Measurements from ENCODE around the gene ARL16. TPM values are rescaled to one million over a fixed set of nuclear protein-coding genes. Genes with fewer than 3 reads are reported as not detected.

The ARL16 gene
- total RNA-seq, 1 donor from 2014 or later, result 24.1 TPM

DNA sequence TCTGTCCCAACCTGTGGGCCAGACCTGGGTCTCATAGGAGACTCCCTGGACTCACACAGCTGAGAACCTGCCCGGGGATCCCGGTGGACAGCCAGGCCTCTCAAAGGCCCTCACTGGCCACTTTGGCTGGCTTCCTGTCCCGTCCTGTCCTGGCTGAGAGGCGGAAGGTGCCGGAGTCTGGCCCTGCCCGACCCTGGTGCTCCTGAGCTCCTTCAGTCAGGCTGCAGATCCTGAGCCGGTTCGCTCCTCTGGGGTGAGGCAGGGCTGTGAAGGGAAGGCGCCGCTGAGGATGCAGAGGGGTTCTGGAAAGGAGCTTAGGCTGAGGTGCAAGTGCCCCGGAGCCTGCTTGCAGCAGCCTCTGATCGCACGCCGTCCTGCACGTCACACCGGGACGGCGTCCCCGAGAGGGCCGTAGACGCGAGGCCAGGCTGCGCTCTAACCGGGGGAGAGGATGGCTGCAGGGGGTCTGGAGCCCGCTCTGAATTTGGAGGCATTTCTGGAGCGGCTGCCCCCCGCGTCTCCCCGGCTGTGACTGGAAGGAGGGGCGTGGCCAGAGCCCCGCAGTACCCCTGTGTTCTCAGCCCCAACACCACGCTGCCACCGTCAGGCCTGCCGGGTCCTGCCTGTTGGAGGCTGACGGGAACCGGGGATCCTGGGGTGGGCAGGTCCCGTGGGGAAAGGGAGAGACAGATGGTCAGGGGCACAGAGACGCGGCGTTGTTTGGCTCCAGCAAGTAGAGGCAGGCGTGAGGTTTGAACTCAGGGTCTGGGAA is 4.4 kb upstream of the ARL16 start:
- peaks cover 32% of the 10 kb centered on the region for H3K4me1 ChIP-seq
- H3K4me3 ChIP-seq, result no peak overlapping the region
- no peak overlapping the region for H3K27ac ChIP-seq
- intact Hi-C loops (cut with DNase I), result no loop called here
- peaks cover 0 to 76% of the 10 kb centered on the region in 2 donors for H3K36me3 ChIP-seq
- DNase-seq (ENCODE audit: extremely low spot score in 2 of 2), result no peak
- H3K27me3 ChIP-seq, result no peaks in the 10 kb centered on the region
- TF ChIP-seq, protein P1, sequence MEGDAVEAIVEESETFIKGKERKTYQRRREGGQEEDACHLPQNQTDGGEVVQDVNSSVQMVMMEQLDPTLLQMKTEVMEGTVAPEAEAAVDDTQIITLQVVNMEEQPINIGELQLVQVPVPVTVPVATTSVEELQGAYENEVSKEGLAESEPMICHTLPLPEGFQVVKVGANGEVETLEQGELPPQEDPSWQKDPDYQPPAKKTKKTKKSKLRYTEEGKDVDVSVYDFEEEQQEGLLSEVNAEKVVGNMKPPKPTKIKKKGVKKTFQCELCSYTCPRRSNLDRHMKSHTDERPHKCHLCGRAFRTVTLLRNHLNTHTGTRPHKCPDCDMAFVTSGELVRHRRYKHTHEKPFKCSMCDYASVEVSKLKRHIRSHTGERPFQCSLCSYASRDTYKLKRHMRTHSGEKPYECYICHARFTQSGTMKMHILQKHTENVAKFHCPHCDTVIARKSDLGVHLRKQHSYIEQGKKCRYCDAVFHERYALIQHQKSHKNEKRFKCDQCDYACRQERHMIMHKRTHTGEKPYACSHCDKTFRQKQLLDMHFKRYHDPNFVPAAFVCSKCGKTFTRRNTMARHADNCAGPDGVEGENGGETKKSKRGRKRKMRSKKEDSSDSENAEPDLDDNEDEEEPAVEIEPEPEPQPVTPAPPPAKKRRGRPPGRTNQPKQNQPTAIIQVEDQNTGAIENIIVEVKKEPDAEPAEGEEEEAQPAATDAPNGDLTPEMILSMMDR (IDR thresholded peaks at IDR 0.05), result no peak
- TF ChIP-seq POLR2AphosphoS5 (IDR thresholded peaks at IDR 0.05; ENCODE audit: insufficient read depth in 1 of 2, low read depth in 1 of 2), result no peak
- no peak for TF ChIP-seq POLR2A (IDR thresholded peaks at IDR 0.05)
- H3K9me3 ChIP-seq, result no peaks in the 10 kb centered on the region

DNA sequence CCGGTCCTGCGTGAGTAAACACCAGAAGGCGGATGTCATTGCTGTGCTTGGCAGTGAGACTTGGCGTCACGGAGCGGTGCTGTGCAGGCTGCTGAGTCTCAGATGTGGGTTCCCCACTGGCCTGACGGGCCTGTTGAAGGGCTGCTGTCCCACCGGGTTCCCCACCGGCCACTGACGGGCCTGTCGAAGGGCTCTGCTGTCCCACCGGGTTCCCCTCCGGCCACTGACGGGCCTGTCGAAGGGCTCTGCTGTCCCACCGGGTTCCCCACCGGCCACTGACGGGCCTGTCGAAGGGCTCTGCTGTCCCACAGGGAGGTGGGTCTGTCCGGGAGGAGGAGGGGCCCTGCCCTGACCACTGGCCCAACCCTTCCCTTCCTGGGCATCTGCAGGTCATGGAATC is 3.0 kb upstream of the ARL16 start:
- H3K36me3 ChIP-seq, result peaks cover 0 to 63% of the 10 kb centered on the region in 2 donors
- H3K9me3 ChIP-seq, result no peaks in the 10 kb centered on the region
- H3K27ac ChIP-seq, result no peak overlapping the region
- H3K4me3 ChIP-seq, result no peak overlapping the region
- peaks cover 45% of the 10 kb centered on the region for H3K4me1 ChIP-seq
- DNase-seq (ENCODE audit: extremely low spot score in 2 of 2), result no peak
- intact Hi-C loops (cut with DNase I), result no loop called here
- H3K27me3 ChIP-seq, result no peaks in the 10 kb centered on the region
- TF ChIP-seq POLR2A (IDR thresholded peaks at IDR 0.05) (no peak), POLR2AphosphoS5 (IDR thresholded peaks at IDR 0.05; ENCODE audit: insufficient read depth in 1 of 2, low read depth in 1 of 2) (no peak)
- TF ChIP-seq, protein P1 (IDR thresholded peaks at IDR 0.05), result no peak

DNA sequence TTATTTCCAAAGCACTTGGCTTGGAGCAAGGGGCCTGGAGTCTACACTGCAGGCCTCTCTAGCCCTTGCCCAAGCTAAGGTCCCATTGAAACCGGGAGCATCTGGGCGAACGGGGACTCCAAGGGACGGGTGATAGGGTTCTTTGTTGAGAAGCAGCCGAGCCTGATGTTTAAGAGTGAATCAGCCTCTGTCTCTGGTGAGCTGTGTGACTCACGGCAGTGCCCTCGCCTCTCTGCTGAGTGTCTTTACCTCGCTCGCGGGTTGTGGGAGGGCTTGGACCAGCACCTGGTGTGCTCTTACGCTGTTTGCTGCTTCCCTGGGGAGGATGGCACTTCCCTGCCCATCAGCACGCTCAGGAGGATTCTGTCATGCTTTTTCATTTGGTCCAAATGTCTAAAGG is 1.5 kb upstream of the ARL16 start:
- H3K4me3 ChIP-seq, result peak overlapping the region; percentile 85 to 100
- H3K27ac ChIP-seq, result no peak overlapping the region
- TF ChIP-seq POLR2AphosphoS5 (IDR thresholded peaks at IDR 0.05; ENCODE audit: insufficient read depth in 1 of 2, low read depth in 1 of 2) (no peak), POLR2A (IDR thresholded peaks at IDR 0.05) (no peak)
- TF ChIP-seq, protein P1 (IDR thresholded peaks at IDR 0.05), result no peak
- intact Hi-C loops (cut with DNase I), result no loop called here
- DNase-seq (ENCODE audit: extremely low spot score in 2 of 2), result no peak
- no peaks in the 10 kb centered on the region for H3K27me3 ChIP-seq
- peaks cover 48% of the 10 kb centered on the region for H3K4me1 ChIP-seq
- peaks cover 0 to 55% of the 10 kb centered on the region in 2 donors for H3K36me3 ChIP-seq
- no peaks in the 10 kb centered on the region for H3K9me3 ChIP-seq

DNA sequence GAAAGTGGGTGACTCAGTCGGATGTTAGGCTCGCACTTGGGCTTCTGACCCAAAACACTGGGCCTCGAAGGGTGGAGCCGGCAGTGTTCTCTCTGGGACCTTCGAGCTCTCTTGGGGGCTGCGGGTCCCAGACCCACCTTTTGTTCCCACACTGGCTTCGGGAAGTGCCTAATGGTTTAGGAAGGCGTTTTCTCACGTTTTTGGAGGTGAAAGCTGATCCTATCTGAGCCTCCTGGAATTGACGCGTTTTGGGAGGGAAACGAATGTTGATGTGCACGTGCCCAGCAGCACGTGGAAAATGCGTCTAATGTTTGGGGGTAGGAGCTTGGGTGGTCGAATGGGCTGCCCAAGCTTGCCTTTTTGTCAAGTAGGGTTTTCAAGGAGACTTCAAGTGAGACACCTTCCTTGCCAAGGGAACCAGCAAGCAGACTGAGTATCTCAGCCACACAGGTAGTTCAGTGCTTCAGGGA is 880 bp upstream of the ARL16 start:
- peak overlapping the region; percentile 85 to 100 for H3K4me3 ChIP-seq
- H3K36me3 ChIP-seq, result peaks cover 0 to 49% of the 10 kb centered on the region in 2 donors
- H3K4me1 ChIP-seq, result peaks cover 48% of the 10 kb centered on the region
- H3K27me3 ChIP-seq, result no peaks in the 10 kb centered on the region
- H3K27ac ChIP-seq, result peak overlapping the region; percentile 78
- DNase-seq (ENCODE audit: extremely low spot score in 2 of 2), result no peak
- TF ChIP-seq POLR2AphosphoS5 (IDR thresholded peaks at IDR 0.05; ENCODE audit: insufficient read depth in 1 of 2, low read depth in 1 of 2) (no peak), POLR2A (IDR thresholded peaks at IDR 0.05) (no peak)
- TF ChIP-seq, protein P1 (IDR thresholded peaks at IDR 0.05), result no peak
- intact Hi-C loops (cut with DNase I), result no loop called here
- H3K9me3 ChIP-seq, result no peaks in the 10 kb centered on the region

DNA sequence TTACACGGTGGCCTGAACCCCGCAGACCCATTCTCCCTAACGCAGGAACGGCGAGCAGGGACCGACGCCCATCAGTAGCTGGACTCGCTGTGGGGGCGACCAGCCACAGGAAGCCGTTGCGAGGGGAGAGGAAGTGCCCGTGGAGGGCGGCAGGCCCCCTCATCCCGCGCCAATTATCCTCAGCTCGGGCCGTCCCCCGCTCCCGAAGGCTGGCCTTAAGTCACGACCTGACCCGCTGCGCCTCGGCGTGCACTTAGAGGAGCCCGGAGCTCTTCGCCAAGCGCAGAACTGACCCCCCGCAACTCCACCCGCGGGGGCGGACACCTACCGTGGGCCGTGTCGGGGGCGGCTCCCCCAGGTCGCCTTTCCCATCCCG is 401 bp downstream of the ARL16 start:
- Histone ChIP-seq H3K9me3 (no peaks in the 10 kb centered on the region), H3K27me3 (no peaks in the 10 kb centered on the region), H3K4me3 (peak overlapping the region; percentile 85 to 100), H3K36me3 (peaks cover 0 to 36% of the 10 kb centered on the region in 2 donors), H3K27ac (peak overlapping the region; percentile 78), H3K4me1 (peaks cover 48% of the 10 kb centered on the region)
- TF ChIP-seq POLR2A (IDR thresholded peaks at IDR 0.05) (no peak), POLR2AphosphoS5 (IDR thresholded peaks at IDR 0.05; ENCODE audit: insufficient read depth in 1 of 2, low read depth in 1 of 2) (no peak)
- TF ChIP-seq, protein P1 (IDR thresholded peaks at IDR 0.05), result no peak
- no peak for DNase-seq (ENCODE audit: extremely low spot score in 2 of 2)
- intact Hi-C loops (cut with DNase I), result no loop called here
